ENCODE data around the gene CCDC13.

The CCDC13 gene

GRCh38 chr3:42734263-42734860, 38.7 kb downstream of the CCDC13 start:
- DNase-seq, result peak in 5 of 56 donors; percentile 40 to 70 (median 47)

- peak in 52 of 56 donors; percentile 34 to 92 (median 72) for DNase-seq
Measured at GRCh38 chr3:42733501-42734262, 39.4 kb downstream of the CCDC13 start.

- peak in 7 of 56 donors; percentile 45 to 77 (median 67) for DNase-seq
Measured at GRCh38 chr3:42732829-42733459, 40.1 kb downstream of the CCDC13 start.

- DNase-seq, result peak in 54 of 56 donors; percentile 44 to 97 (median 85)
Measured at GRCh38 chr3:42732196-42732828, 40.7 kb downstream of the CCDC13 start.

GRCh38 chr3:42731476-42732195, 41.4 kb downstream of the CCDC13 start:
- no peak for DNase-seq

GRCh38 chr3:42730706-42731420, 42.2 kb downstream of the CCDC13 start:
- DNase-seq, result no peak

- no peak for DNase-seq
Measured at GRCh38 chr3:42730294-42730693, 42.8 kb downstream of the CCDC13 start.

GRCh38 chr3:42729404-42730145, 43.5 kb downstream of the CCDC13 start:
- peak in 3 of 56 donors; percentile 31 to 48 (median 35) for DNase-seq

- DNase-seq, result no peak
Measured at GRCh38 chr3:42728668-42729364, 44.2 kb downstream of the CCDC13 start.

- peak in 36 of 56 donors; percentile 23 to 75 (median 50) for DNase-seq
Measured at GRCh38 chr3:42728056-42728455, 45.0 kb downstream of the CCDC13 start.

- DNase-seq, result peak in 29 of 56 donors; percentile 24 to 71 (median 42)
Measured at GRCh38 chr3:42725454-42725853, 47.6 kb downstream of the CCDC13 start.

GRCh38 chr3:42723219-42723618, 49.8 kb downstream of the CCDC13 start:
- no peak for DNase-seq
